ENCODE results near the gene SRGAP1.

The SRGAP1 gene

DNA sequence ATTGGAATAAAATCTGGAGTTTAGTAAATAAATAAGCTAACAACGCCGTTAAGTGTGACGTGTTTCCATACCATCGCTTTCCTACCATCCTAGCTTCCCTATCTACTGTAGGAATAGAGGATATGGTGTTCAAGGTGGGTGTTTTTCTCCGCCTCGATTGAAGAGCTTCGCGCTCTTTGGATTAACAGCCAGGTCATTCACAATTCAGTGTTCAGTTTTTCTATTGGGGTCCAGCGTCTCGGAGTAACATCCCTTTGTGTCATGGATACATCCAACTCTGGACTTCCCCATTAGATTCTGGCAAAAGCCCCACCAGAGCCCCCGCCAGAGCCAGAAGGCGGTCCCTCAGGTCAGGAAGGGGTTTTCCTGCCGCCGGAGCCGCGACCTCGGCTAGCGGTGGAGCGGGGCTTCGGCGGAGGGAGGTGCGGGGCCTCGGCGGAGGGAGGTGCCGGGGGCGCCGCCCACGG, 1.2 kb upstream of the SRGAP1 start:
- H3K4me1 ChIP-seq (ENCODE audit: control insufficient read depth, insufficient read depth, low read length) = no peaks in the 10 kb centered on the region
- ChIA-PET POLR2A (interaction anchor here (0.6 kb wide), 1 partner anchor 379 kb away, joined by 4 read pairs; the partner anchor contains the start of gene KICS2), CTCF (interaction anchor here (0.6 to 3.1 kb wide), 9 partner anchors 32 to 971 kb away, joined by 3 to 23 read pairs (median 3); no protein-coding TSS in a partner anchor)
- peak overlapping the region; percentile 79; the same call in 1 of the 2 replicates for H3K27ac ChIP-seq (ENCODE audit: extremely low read depth, low read depth, low read length)
- no peaks in the 10 kb centered on the region for H3K36me3 ChIP-seq (ENCODE audit: control insufficient read depth in 2 of 2, insufficient read depth in 1 of 2, low read length in 2 of 2)
- TF ChIP-seq ZNF341 (tag by site-specific recombination; IDR thresholded peaks at IDR 0.05; ENCODE audit: low read depth) (peak; percentile 98), ZNF404 (tag by site-specific recombination; IDR thresholded peaks at IDR 0.05) (no peak), ZBTB20 (tag by site-specific recombination; IDR thresholded peaks at IDR 0.05) (0 out of 2 replicates have a peak, but pooled peaks have one; percentile 27)
- H3K4me3 ChIP-seq (ENCODE audit: low read depth, low read length) = peak overlapping the region; percentile 95
- H3K9me3 ChIP-seq (ENCODE audit: control insufficient read depth, insufficient read depth, low read depth, low read length) = no peaks in the 10 kb centered on the region

- 0 out of 2 replicates have a peak, but pooled peaks cover 3% of the 10 kb centered on the region for H3K4me1 ChIP-seq (ENCODE audit: control insufficient read depth, insufficient read depth, low read length)
- peak overlapping the region; percentile 95 for H3K4me3 ChIP-seq (ENCODE audit: low read depth, low read length)
- no peaks in the 10 kb centered on the region for H3K9me3 ChIP-seq (ENCODE audit: control insufficient read depth, insufficient read depth, low read depth, low read length)
- CTCF ChIA-PET = interaction anchor here (0.6 to 3.1 kb wide), 20 partner anchors 18 to 970 kb away, joined by 3 to 23 read pairs (median 3); no protein-coding TSS in a partner anchor
- peak overlapping the region; percentile 79 for H3K27ac ChIP-seq (ENCODE audit: extremely low read depth, low read depth, low read length)
- H3K36me3 ChIP-seq (ENCODE audit: control insufficient read depth in 2 of 2, insufficient read depth in 1 of 2, low read length in 2 of 2) = no peaks in the 10 kb centered on the region
- POLR2A ChIA-PET = interaction anchor here (0.6 to 1.4 kb wide), 4 partner anchors 244 to 568 kb away, joined by 3 to 5 read pairs (median 4); partner anchors contain the start of gene KICS2
- TF ChIP-seq OSR2 (tag by site-specific recombination; IDR thresholded peaks at IDR 0.05) (no peak), ZNF501 (tag by site-specific recombination; IDR thresholded peaks at IDR 0.05) (peak; percentile 54; the same call in 1 of the 2 replicates), ZNF555 (tag by site-specific recombination; conservative IDR thresholded peaks at IDR 0.05) (no peak), ZNF629 (tag by site-specific recombination; IDR thresholded peaks at IDR 0.05) (no peak), SCRT1 (tag by site-specific recombination; IDR thresholded peaks at IDR 0.05; ENCODE audit: borderline replicate concordance) (no peak), ATF2 (tag by site-specific recombination; IDR thresholded peaks at IDR 0.05; ENCODE audit: low read depth) (no peak), ZNF792 (tag by site-specific recombination; IDR thresholded peaks at IDR 0.05) (no peak), ZNF23 (tag by site-specific recombination; IDR thresholded peaks at IDR 0.05; ENCODE audit: borderline replicate concordance) (no peak), ZNF146 (tag by site-specific recombination; IDR thresholded peaks at IDR 0.05) (peak; percentile 13; the same call in 1 of the 2 replicates), ZNF10 (tag by site-specific recombination; IDR thresholded peaks at IDR 0.05) (no peak), ZNF280D (tag by site-specific recombination; IDR thresholded peaks at IDR 0.05) (no peak), GLI2 (tag by site-specific recombination; IDR thresholded peaks at IDR 0.05; ENCODE audit: borderline replicate concordance, low read depth) (no peak), ZNF324 (tag by site-specific recombination; IDR thresholded peaks at IDR 0.05) (peak; percentile 61; the same call in 1 of the 2 replicates), ZNF777 (tag by site-specific recombination; IDR thresholded peaks at IDR 0.05; ENCODE audit: borderline replicate concordance) (no peak), ZNF202 (tag by site-specific recombination; IDR thresholded peaks at IDR 0.05; ENCODE audit: borderline replicate concordance) (no peak), ZNF184 (tag by site-specific recombination; IDR thresholded peaks at IDR 0.05) (peak; percentile 44; the same call in 1 of the 2 replicates), SETDB1 (IDR thresholded peaks at IDR 0.05; ENCODE audit: insufficient read length, low read length) (no peak), ZNF404 (tag by site-specific recombination; IDR thresholded peaks at IDR 0.05) (no peak), ZNF585B (tag by site-specific recombination; IDR thresholded peaks at IDR 0.05) (no peak), ZNF670 (tag by site-specific recombination; IDR thresholded peaks at IDR 0.05; ENCODE audit: low read depth) (no peak), KLF17 (tag by site-specific recombination; IDR thresholded peaks at IDR 0.05) (peak; percentile 79)
- TF ChIP-seq, protein P1, sequence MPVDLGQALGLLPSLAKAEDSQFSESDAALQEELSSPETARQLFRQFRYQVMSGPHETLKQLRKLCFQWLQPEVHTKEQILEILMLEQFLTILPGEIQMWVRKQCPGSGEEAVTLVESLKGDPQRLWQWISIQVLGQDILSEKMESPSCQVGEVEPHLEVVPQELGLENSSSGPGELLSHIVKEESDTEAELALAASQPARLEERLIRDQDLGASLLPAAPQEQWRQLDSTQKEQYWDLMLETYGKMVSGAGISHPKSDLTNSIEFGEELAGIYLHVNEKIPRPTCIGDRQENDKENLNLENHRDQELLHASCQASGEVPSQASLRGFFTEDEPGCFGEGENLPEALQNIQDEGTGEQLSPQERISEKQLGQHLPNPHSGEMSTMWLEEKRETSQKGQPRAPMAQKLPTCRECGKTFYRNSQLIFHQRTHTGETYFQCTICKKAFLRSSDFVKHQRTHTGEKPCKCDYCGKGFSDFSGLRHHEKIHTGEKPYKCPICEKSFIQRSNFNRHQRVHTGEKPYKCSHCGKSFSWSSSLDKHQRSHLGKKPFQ (tag by site-specific recombination; IDR thresholded peaks at IDR 0.05) = no peak
- TF ChIP-seq, protein P2, sequence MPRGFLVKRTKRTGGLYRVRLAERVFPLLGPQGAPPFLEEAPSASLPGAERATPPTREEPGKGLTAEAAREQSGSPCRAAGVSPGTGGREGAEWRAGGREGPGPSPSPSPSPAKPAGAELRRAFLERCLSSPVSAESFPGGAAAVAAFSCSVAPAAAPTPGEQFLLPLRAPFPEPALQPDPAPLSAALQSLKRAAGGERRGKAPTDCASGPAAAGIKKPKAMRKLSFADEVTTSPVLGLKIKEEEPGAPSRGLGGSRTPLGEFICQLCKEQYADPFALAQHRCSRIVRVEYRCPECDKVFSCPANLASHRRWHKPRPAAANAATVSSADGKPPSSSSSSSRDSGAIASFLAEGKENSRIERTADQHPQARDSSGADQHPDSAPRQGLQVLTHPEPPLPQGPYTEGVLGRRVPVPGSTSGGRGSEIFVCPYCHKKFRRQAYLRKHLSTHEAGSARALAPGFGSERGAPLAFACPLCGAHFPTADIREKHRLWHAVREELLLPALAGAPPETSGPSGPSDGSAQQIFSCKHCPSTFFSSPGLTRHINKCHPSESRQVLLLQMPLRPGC (tag by site-specific recombination; IDR thresholded peaks at IDR 0.05) = no peak
These were observed 644 bp upstream of the SRGAP1 start for GRCh38 chr12:63843721-63844390.
